ENCODE measurements around the gene GPR78.

GPR78 gene

GRCh38 chr4:8600686-8601085 lies 20.5 kb downstream of the GPR78 start:
- TF ChIP-seq, protein P1, sequence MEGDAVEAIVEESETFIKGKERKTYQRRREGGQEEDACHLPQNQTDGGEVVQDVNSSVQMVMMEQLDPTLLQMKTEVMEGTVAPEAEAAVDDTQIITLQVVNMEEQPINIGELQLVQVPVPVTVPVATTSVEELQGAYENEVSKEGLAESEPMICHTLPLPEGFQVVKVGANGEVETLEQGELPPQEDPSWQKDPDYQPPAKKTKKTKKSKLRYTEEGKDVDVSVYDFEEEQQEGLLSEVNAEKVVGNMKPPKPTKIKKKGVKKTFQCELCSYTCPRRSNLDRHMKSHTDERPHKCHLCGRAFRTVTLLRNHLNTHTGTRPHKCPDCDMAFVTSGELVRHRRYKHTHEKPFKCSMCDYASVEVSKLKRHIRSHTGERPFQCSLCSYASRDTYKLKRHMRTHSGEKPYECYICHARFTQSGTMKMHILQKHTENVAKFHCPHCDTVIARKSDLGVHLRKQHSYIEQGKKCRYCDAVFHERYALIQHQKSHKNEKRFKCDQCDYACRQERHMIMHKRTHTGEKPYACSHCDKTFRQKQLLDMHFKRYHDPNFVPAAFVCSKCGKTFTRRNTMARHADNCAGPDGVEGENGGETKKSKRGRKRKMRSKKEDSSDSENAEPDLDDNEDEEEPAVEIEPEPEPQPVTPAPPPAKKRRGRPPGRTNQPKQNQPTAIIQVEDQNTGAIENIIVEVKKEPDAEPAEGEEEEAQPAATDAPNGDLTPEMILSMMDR (IDR thresholded peaks at IDR 0.05; ENCODE audit: low read length) = no peak
- TF ChIP-seq EZH2 (IDR thresholded peaks at IDR 0.05; ENCODE audit: borderline replicate concordance, low read length) = no peak
- no peaks in the 10 kb centered on the region for H3K79me2 ChIP-seq (ENCODE audit: insufficient read depth, low read length)
- no peaks in the 10 kb centered on the region for H4K20me1 ChIP-seq (ENCODE audit: insufficient read depth, low read length)
- no peak overlapping the region for H2AFZ ChIP-seq (ENCODE audit: low read length)
- no peak overlapping the region for H3K27ac ChIP-seq (ENCODE audit: low read depth, low read length, poor library complexity, severe bottlenecking)
- no peaks in the 10 kb centered on the region for H3K4me1 ChIP-seq (ENCODE audit: insufficient read depth, low read length, severe bottlenecking)
- H3K9me2 ChIP-seq (ENCODE audit: low read depth, low read length) = no peaks in the 10 kb centered on the region
- no peak overlapping the region for H3K4me3 ChIP-seq (ENCODE audit: low read depth, low read length, poor library complexity, severe bottlenecking)
- no peak overlapping the region for H3K4me2 ChIP-seq (ENCODE audit: low read length)
- H3F3A ChIP-seq (ENCODE audit: insufficient read depth, low read length) = no peaks in the 10 kb centered on the region
- H3K9me3 ChIP-seq (ENCODE audit: low read length) = no peaks in the 10 kb centered on the region
- no peaks in the 10 kb centered on the region for H3K27me3 ChIP-seq (ENCODE audit: insufficient read depth, low read length)
- H3K9ac ChIP-seq (ENCODE audit: low read length) = no peak overlapping the region
- H3K36me3 ChIP-seq (ENCODE audit: insufficient read depth, low read length) = no peaks in the 10 kb centered on the region

DNA sequence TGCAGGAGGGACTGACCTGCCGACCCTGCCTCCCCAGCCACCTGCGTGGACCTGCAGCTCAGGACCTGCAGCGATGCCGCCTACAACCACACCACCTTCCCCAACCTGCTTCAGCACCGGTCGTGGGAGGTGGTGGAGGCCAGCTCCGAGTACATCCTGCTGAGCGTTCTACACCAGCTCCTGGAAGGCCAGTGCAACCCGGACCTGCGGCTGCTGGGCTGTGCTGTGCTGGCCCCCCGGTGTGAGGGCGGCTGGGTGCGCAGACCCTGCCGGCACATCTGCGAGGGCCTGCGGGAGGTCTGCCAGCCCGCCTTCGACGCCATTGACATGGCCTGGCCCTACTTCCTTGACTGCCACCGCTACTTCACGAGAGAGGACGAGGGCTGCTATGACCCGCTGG lies 20.9 kb downstream of the GPR78 start:
- Histone ChIP-seq H3K36me3 (ENCODE audit: insufficient read depth, low read length) (no peaks in the 10 kb centered on the region), H2AFZ (ENCODE audit: low read length) (no peak overlapping the region), H3K9me3 (ENCODE audit: low read length) (no peaks in the 10 kb centered on the region), H3K9ac (ENCODE audit: low read length) (no peak overlapping the region), H4K20me1 (ENCODE audit: insufficient read depth, low read length) (no peaks in the 10 kb centered on the region), H3K4me2 (ENCODE audit: low read length) (no peak overlapping the region), H3K4me3 (ENCODE audit: low read depth, low read length, poor library complexity, severe bottlenecking) (no peak overlapping the region), H3K79me2 (ENCODE audit: insufficient read depth, low read length) (no peaks in the 10 kb centered on the region), H3K4me1 (ENCODE audit: insufficient read depth, low read length, severe bottlenecking) (no peaks in the 10 kb centered on the region), H3K27ac (ENCODE audit: low read depth, low read length, poor library complexity, severe bottlenecking) (no peak overlapping the region), H3F3A (ENCODE audit: insufficient read depth, low read length) (no peaks in the 10 kb centered on the region), H3K27me3 (ENCODE audit: insufficient read depth, low read length) (no peaks in the 10 kb centered on the region), H3K9me2 (ENCODE audit: low read depth, low read length) (no peaks in the 10 kb centered on the region)
- TF ChIP-seq, protein P1 (IDR thresholded peaks at IDR 0.05; ENCODE audit: low read length) = no peak
- no peak for TF ChIP-seq EZH2 (IDR thresholded peaks at IDR 0.05; ENCODE audit: borderline replicate concordance, low read length)

DNA sequence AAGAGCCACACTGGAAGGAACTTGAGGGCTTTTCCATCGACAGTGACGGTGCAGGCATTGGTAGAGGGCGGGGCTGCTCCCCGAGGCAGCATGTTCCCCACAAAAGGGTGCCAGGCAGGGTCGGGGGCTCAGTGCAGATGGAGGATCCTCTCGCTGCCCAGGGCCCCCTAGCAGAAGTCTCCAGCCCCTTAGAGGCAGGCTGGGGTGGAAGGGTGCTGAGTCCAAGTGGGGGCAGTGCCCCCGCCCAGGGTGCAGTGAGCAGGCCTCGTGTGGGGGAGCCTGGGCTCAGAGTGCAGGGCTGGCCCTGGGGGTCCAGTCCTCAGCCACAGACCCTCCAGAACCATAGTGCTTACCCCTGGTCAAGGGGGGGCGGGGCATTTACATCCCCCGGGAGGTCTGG lies 21.4 kb downstream of the GPR78 start:
- Histone ChIP-seq H4K20me1 (ENCODE audit: insufficient read depth, low read length) (no peaks in the 10 kb centered on the region), H3K9me3 (ENCODE audit: low read length) (no peaks in the 10 kb centered on the region), H3K27me3 (ENCODE audit: insufficient read depth, low read length) (no peaks in the 10 kb centered on the region), H2AFZ (ENCODE audit: low read length) (no peak overlapping the region), H3K4me1 (ENCODE audit: insufficient read depth, low read length, severe bottlenecking) (no peaks in the 10 kb centered on the region), H3K4me3 (ENCODE audit: low read depth, low read length, poor library complexity, severe bottlenecking) (no peak overlapping the region), H3K4me2 (ENCODE audit: low read length) (no peak overlapping the region), H3K27ac (ENCODE audit: low read depth, low read length, poor library complexity, severe bottlenecking) (no peak overlapping the region), H3K79me2 (ENCODE audit: insufficient read depth, low read length) (no peaks in the 10 kb centered on the region), H3K9ac (ENCODE audit: low read length) (no peak overlapping the region), H3K9me2 (ENCODE audit: low read depth, low read length) (no peaks in the 10 kb centered on the region), H3F3A (ENCODE audit: insufficient read depth, low read length) (no peaks in the 10 kb centered on the region), H3K36me3 (ENCODE audit: insufficient read depth, low read length) (no peaks in the 10 kb centered on the region)
- no peak for TF ChIP-seq EZH2 (IDR thresholded peaks at IDR 0.05; ENCODE audit: borderline replicate concordance, low read length)
- TF ChIP-seq, protein P1 (IDR thresholded peaks at IDR 0.05; ENCODE audit: low read length) = no peak

Measured in OCI-LY1 (cell line).